Stomach (tissue), 9 donors: ENCODE results near the gene PRICKLE2. TPM values are rescaled to one million over a fixed set of nuclear protein-coding genes. Genes with fewer than 3 reads are reported as not detected.

ENCODE experiments used
- DNase-seq, 2 donors: peaks; one replicate each; pipeline versions ENCODE4 v3.0.0 to v3.0.0-alpha.2; 2013 to 2019
- H3K27ac ChIP-seq, 5 donors: fragments of 200-600 bp in 4 of 5; sonication (generic) in 4 of 5; one replicate each; pipeline ENCODE4 v1.5.1; 2013 to 2019; ENCODE audit warnings: mild to moderate bottlenecking in 1 of 5, moderate library complexity in 1 of 5
- H3K27me3 ChIP-seq, 3 donors: fragments of 200-600 bp; sonication (generic); one replicate each; pipeline ENCODE4 v1.5.1; 2017 to 2019; ENCODE audit warnings: mixed run types in 1 of 3
- H3K36me3 ChIP-seq, 4 donors: fragments of 200-600 bp; sonication (generic); 1 replicate in 3 of 4; 2 replicates in 1 of 4; pipeline ENCODE4 v1.5.1; 2016 to 2019
- H3K4me1 ChIP-seq, 4 donors: fragments of 200-600 bp; sonication (generic); one replicate each; pipeline ENCODE4 v1.5.1; 2016 to 2019
- H3K4me3 ChIP-seq, 4 donors: fragments of 200-600 bp; sonication (generic) in 3 of 4; one replicate each; pipeline ENCODE4 v1.5.1; 2016 to 2019; ENCODE audit warnings: mild to moderate bottlenecking in 1 of 4
- H3K9me3 ChIP-seq, 4 donors: fragments of 200-600 bp; sonication (generic); one replicate each; pipeline ENCODE4 v1.5.1; 2016 to 2019
- CTCF ChIP-seq, 7 experiments: fragments of 450-650 bp in 4 of 7; fragments of 200-600 bp in 3 of 7; sonication (generic) in 3 of 7; IDR thresholded peaks; one replicate each; pipeline ENCODE4 v1.5.1; 2016 to 2019; ENCODE audit warnings: antibody characterized with exemption in 7 of 7, control low read depth in 2 of 7, mild to moderate bottlenecking in 1 of 7
- EP300 ChIP-seq: sonication (generic); formaldehyde crosslinking; IDR thresholded peaks from one replicate; pipeline ENCODE4 v1.6.1; 2017; ENCODE audit warnings: antibody characterized with exemption
- POLR2A ChIP-seq, 4 donors: fragments of 450-650 bp; IDR thresholded peaks; one replicate each; pipeline ENCODE4 v1.6.1; 2016; ENCODE audit warnings: antibody characterized with exemption in 4 of 4, control low read depth in 2 of 4, mild to moderate bottlenecking in 1 of 4, moderate library complexity in 1 of 4
- POLR2AphosphoS5 ChIP-seq, 3 donors: sonication (generic); formaldehyde crosslinking; IDR thresholded peaks; one replicate each; pipeline ENCODE4 v1.6.1; 2016; ENCODE audit warnings: antibody characterized with exemption in 3 of 3
- WGBS, 5 donors: extraction: QIAGEN DNeasy Blood & Tissue Kit in 3 of 5; methylation state at CpG; one replicate each; pipeline versions ENCODE4 v1.1.5 to v1.1.7; 2013 to 2018; 5-methylcytosine and 5-hydroxymethylcytosine counted together
- intact Hi-C: fragments of 100-400 bp; cut with DNase I; formaldehyde crosslinking; loops from one replicate; pipeline ENCODE4 v1.15.1; 2023; ENCODE audit warnings: low total_unique reads
- polyA plus RNA-seq, 3 donors: library from polyadenylated mRNA; stranded (reverse); fragments of 200-250 nt; gene quantifications; one replicate each; pipeline ENCODE4 v1.2.3, GENCODE V29; 2013
- total RNA-seq, 5 donors: library from RNA; depleted of rRNA; stranded (reverse); fragments of >200 nt; gene quantifications; one replicate each; pipeline versions ENCODE4 v1.1.0 to v1.2.3, GENCODE V29; 2014 to 2016
- donor health status: healthy with polysubstance abuse.
- donor health status: Bipolar disorder and iron deficiency.
- donor health status: healthy.

The PRICKLE2 gene
- total and polyA plus RNA-seq, 8 donors = 3.7 to 59.1 (median 21.0) TPM

DNA sequence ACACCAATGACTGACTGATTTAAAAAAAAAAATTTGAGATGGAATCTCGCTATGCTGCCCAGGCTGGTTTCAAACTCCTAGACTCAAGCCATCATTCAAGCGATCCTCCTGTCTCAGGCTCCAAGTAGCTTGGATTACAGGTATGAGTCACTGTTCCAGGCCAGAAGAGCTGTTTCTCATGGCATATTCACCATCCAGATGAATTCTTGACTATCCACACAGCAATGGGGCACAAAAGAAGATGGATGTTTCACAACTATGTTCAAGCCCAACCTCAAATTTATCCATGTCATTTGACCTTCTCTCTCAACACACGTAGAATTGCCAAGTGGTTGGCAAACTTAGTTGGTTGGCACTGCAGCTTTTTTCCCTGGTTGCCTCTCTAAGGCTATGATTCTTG, 40.6 kb downstream of the PRICKLE2 start:
- TF ChIP-seq POLR2A (IDR thresholded peaks at IDR 0.05) = no peak
- no peak for TF ChIP-seq EP300
- peak in 2 of 3 donors; percentile 14 to 46 for TF ChIP-seq POLR2AphosphoS5 (IDR thresholded peaks at IDR 0.05)
- TF ChIP-seq CTCF (IDR thresholded peaks at IDR 0.05) = no peak
- peaks cover 20 to 46% (median 32%) of the 10 kb centered on the region in 4 donors for H3K4me1 ChIP-seq
- 70 to 88% (median 83%) methylated on average over 3 of the region's 3 CpGs for WGBS, 5 donors
- no peak for DNase-seq
- H3K27ac ChIP-seq = peak overlapping the region in 3 of 5 donors; percentile 17 to 74 (median 56)
- intact Hi-C loops = no loop called here
- no peaks in the 10 kb centered on the region for H3K27me3 ChIP-seq
- H3K36me3 ChIP-seq = no peaks in the 10 kb centered on the region
- no peaks in the 10 kb centered on the region for H3K9me3 ChIP-seq
- no peak overlapping the region for H3K4me3 ChIP-seq

DNA sequence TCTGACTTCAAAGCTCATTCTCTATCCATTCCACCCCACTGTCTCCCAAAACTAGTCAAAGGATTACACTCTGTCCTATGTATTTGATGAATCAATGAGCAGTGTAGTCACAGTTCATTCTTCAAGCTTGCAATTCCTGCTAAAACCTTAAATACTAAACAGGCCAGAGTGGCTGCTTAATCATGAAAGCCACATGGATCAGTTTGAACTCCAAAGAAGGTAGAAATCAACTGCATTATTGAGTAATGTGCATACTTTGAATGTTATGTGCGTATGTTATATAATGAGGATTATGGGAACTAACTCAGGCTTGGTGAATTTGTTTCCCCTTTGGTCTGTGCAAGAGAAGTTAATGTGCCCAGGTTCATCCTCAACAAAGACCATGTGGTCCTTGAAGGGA, 45.4 kb downstream of the PRICKLE2 start:
- H3K4me3 ChIP-seq = no peak overlapping the region
- DNase-seq = no peak
- intact Hi-C loops = no loop called here
- no peaks in the 10 kb centered on the region for H3K27me3 ChIP-seq
- 92 to 100% (median 96%) methylated on average over 1 of the region's 1 CpG for WGBS, 5 donors
- peaks cover 0 to 6% (median under 1%) of the 10 kb centered on the region in 4 donors for H3K4me1 ChIP-seq
- no peak for TF ChIP-seq CTCF (IDR thresholded peaks at IDR 0.05)
- no peak for TF ChIP-seq POLR2AphosphoS5 (IDR thresholded peaks at IDR 0.05)
- TF ChIP-seq POLR2A (IDR thresholded peaks at IDR 0.05) = no peak
- no peak for TF ChIP-seq EP300
- no peak overlapping the region for H3K27ac ChIP-seq
- no peaks in the 10 kb centered on the region for H3K36me3 ChIP-seq
- no peaks in the 10 kb centered on the region for H3K9me3 ChIP-seq

DNA sequence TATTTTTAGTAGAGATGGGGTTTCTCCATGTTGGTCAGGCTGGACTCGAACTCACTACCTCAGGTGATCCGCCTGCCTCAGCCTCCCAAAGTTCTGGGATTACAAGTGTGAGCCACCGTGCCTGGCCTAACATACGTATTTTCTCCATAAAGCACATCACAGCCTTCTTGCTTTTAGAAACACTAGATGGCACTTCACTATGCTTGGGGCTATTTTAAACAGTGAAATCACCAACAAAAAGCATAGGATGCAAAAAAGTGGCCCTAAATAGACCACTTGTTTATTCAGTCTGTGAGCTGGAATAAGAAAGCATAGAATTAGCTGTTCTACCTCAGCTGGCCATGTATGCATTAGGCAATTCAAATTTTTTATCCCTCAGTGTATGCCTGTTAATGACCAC, 46.0 kb downstream of the PRICKLE2 start:
- intact Hi-C loops = no loop called here
- Histone ChIP-seq H3K36me3 (no peaks in the 10 kb centered on the region), H3K27ac (no peak overlapping the region), H3K27me3 (no peaks in the 10 kb centered on the region), H3K4me3 (no peak overlapping the region), H3K4me1 (peaks cover 0 to 10% (median 3%) of the 10 kb centered on the region in 4 donors), H3K9me3 (no peaks in the 10 kb centered on the region)
- no peak for TF ChIP-seq POLR2AphosphoS5 (IDR thresholded peaks at IDR 0.05)
- TF ChIP-seq POLR2A (IDR thresholded peaks at IDR 0.05) = no peak
- TF ChIP-seq EP300 = no peak
- no peak for TF ChIP-seq CTCF (IDR thresholded peaks at IDR 0.05)
- DNase-seq = no peak
- 88 to 93% (median 89%) methylated on average over 4 of the region's 4 CpGs for WGBS, 5 donors

GRCh38 chr3:64178419-64178818, 46.8 kb downstream of the PRICKLE2 start:
- intact Hi-C loops = no loop called here
- H3K4me1 ChIP-seq = peaks cover 0 to 18% (median 4%) of the 10 kb centered on the region in 4 donors
- H3K27ac ChIP-seq = no peak overlapping the region
- no peak overlapping the region for H3K4me3 ChIP-seq
- no peaks in the 10 kb centered on the region for H3K9me3 ChIP-seq
- DNase-seq = no peak
- WGBS, 5 donors = 61 to 77% (median 64%) methylated on average over 2 of the region's 2 CpGs
- TF ChIP-seq EP300 (no peak), CTCF (IDR thresholded peaks at IDR 0.05) (no peak), POLR2AphosphoS5 (IDR thresholded peaks at IDR 0.05) (no peak), POLR2A (IDR thresholded peaks at IDR 0.05) (no peak)
- no peaks in the 10 kb centered on the region for H3K27me3 ChIP-seq
- H3K36me3 ChIP-seq = no peaks in the 10 kb centered on the region
